ENCODE results near the gene OTOS. TPM values are rescaled to one million over a fixed set of nuclear protein-coding genes. Genes with fewer than 3 reads are reported as not detected.

The OTOS gene
- total RNA-seq, 2 donors from 2014 or later = not detected

DNA sequence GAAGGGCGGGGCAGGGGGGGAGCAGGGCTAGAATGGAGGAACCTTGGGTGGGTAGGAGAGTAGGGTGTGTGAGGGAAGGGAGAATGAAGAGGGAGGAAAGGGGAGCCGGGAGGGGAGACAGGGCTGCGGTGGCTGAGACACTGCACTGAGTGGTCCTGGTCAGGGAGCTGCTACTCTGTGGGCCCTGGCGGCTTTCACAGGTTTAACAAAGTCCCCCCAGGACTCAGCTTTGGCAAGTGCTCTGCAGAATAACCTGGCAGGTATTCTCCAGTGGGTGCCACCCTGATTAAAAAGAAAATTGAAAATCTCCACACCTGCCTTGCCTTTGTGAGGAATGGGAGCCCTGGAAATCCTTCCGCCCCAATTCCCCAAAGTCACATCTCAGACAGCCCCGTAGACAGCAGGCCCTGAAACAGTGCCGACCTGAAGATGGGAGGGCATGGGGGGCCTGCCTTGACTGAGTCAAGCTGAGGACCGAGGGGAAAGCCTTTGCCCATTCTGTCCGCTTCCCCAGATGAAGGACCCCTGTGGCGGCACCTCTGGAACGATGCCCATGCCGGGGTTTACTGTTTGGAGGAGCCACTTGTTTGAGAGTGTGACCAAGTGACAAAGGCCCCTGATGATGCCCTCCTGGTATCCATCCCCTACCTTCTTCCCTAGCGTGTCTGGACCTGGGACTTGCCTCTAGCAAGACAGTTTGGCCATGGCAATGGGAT, 43.6 kb upstream of the OTOS start:
- Histone ChIP-seq H3K4me1 (no peaks in the 10 kb centered on the region), H3K9me3 (no peaks in the 10 kb centered on the region), H3K36me3 (replicated peaks in 1 of 2; ENCODE audit: insufficient read depth in 1 of 2, low read depth in 2 of 2) (no peaks in the 10 kb centered on the region), H3K27me3 (no peaks in the 10 kb centered on the region), H3K4me3 (no peak overlapping the region), H3K27ac (no peak overlapping the region)
- intact Hi-C loops (cut with DNase I) = no loop called here
- DNase-seq (no peak), ATAC-seq (no peak)
- whole genome bisulfite sequencing, 2 donors = 55 to 80% methylated on average over 13 of the region's 13 CpGs
- TF ChIP-seq CTCF (IDR thresholded peaks at IDR 0.05) (no peak), POLR2A (IDR thresholded peaks at IDR 0.05) (no peak)

- TF ChIP-seq POLR2A (IDR thresholded peaks at IDR 0.05) (no peak), CTCF (IDR thresholded peaks at IDR 0.05) (no peak)
- no peaks in the 10 kb centered on the region for H3K27me3 ChIP-seq
- 73% methylated on average over 16 to 22 of the region's 22 CpGs for WGBS, 2 donors
- ATAC-seq (no peak), DNase-seq (no peak)
- no peak overlapping the region for H3K4me3 ChIP-seq
- H3K36me3 ChIP-seq (replicated peaks in 1 of 2; ENCODE audit: insufficient read depth in 1 of 2, low read depth in 2 of 2) = no peaks in the 10 kb centered on the region
- H3K9me3 ChIP-seq = no peaks in the 10 kb centered on the region
- H3K4me1 ChIP-seq = no peaks in the 10 kb centered on the region
- intact Hi-C loops (cut with DNase I) = no loop called here
- no peak overlapping the region for H3K27ac ChIP-seq
Observed at GRCh38 chr2:240183006-240183874, 42.8 kb upstream of the OTOS start.

GRCh38 chr2:240182476-240182875, 42.0 kb upstream of the OTOS start:
- no peak for DNase-seq
- TF ChIP-seq POLR2A (IDR thresholded peaks at IDR 0.05) (no peak), CTCF (IDR thresholded peaks at IDR 0.05) (no peak)
- H3K27me3 ChIP-seq = no peaks in the 10 kb centered on the region

GRCh38 chr2:240182001-240182400, 41.5 kb upstream of the OTOS start:
- WGBS, 2 donors = 72% methylated on average over 5 of the region's 5 CpGs
- Histone ChIP-seq H3K4me1 (no peaks in the 10 kb centered on the region), H3K4me3 (no peak overlapping the region), H3K27ac (no peak overlapping the region), H3K9me3 (no peaks in the 10 kb centered on the region), H3K36me3 (replicated peaks in 1 of 2; ENCODE audit: insufficient read depth in 1 of 2, low read depth in 2 of 2) (no peaks in the 10 kb centered on the region), H3K27me3 (no peaks in the 10 kb centered on the region)
- no peak for TF ChIP-seq CTCF (IDR thresholded peaks at IDR 0.05)
- TF ChIP-seq POLR2A (IDR thresholded peaks at IDR 0.05) = no peak
- DNase-seq = no peak
- intact Hi-C loops (cut with DNase I) = no loop called here
- ATAC-seq = no peak

More at GRCh38 chr2:240182476-240182875, 42.0 kb upstream of the OTOS start:
- H3K4me1 ChIP-seq = no peaks in the 10 kb centered on the region
- WGBS, 2 donors = 73 to 94% methylated on average over 3 to 4 of the region's 4 CpGs
- no peak overlapping the region for H3K27ac ChIP-seq
- H3K36me3 ChIP-seq (replicated peaks in 1 of 2; ENCODE audit: insufficient read depth in 1 of 2, low read depth in 2 of 2) = no peaks in the 10 kb centered on the region
- intact Hi-C loops (cut with DNase I) = no loop called here
- no peak for ATAC-seq
- H3K9me3 ChIP-seq = no peaks in the 10 kb centered on the region
- H3K4me3 ChIP-seq = no peak overlapping the region
